BLaER1 treated with 17β-estradiol and CSF1 and Interleukin-3, amounts not matched to agents 10 nM and 100 nM (cell line): ENCODE results near the gene NCK2.

ENCODE experiments used
- H3K27ac ChIP-seq, 11 experiments: shearing (Covaris generic); formaldehyde crosslinking; 2 replicates each; pipeline ENCODE4 v1.8.1; 2022
- H3K27me3 ChIP-seq, 11 experiments: shearing (Covaris generic); formaldehyde crosslinking; 2 replicates each; pipeline ENCODE4 v1.8.1; 2022
- H3K36me3 ChIP-seq, 11 experiments: shearing (Covaris generic); formaldehyde crosslinking; 2 replicates each; pipeline ENCODE4 v1.8.1; 2022
- H3K4me1 ChIP-seq, 10 experiments: shearing (Covaris generic); formaldehyde crosslinking; 2 replicates each; pipeline ENCODE4 v1.8.1; 2022
- H3K4me2 ChIP-seq, 11 experiments: shearing (Covaris generic); formaldehyde crosslinking; 2 replicates each; pipeline ENCODE4 v1.8.1; 2022
- H3K4me3 ChIP-seq, 10 experiments: shearing (Covaris generic); formaldehyde crosslinking; 2 replicates each; pipeline ENCODE4 v1.8.1; 2022
- H3K9ac ChIP-seq, 11 experiments: shearing (Covaris generic); formaldehyde crosslinking; 2 replicates each; pipeline ENCODE4 v1.8.1; 2022
- H3K9me3 ChIP-seq, 11 experiments: shearing (Covaris generic); formaldehyde crosslinking; replicated peaks in 1 of 11; 2 replicates each; pipeline ENCODE4 v1.8.1; 2022
- H4K20me1 ChIP-seq, 11 experiments: shearing (Covaris generic); formaldehyde crosslinking; 2 replicates each; pipeline ENCODE4 v1.8.1; 2022
- Cebpa-rat ChIP-seq, 11 experiments: shearing (Covaris generic); IDR thresholded peaks; 2 replicates each; pipeline ENCODE4 v1.8.1; 2022

Gene NCK2

GRCh38 chr2:105732955-105733607 lies 11.6 kb upstream of the NCK2 start:
- Histone ChIP-seq H3K4me1 (peaks cover 53 to 70% (median 57%) of the 10 kb centered on the region in 10 experiments), H3K36me3 (no peaks in the 10 kb centered on the region), H3K4me3 (no peak overlapping the region), H3K4me2 (peak overlapping the region; percentile 67 to 91 (median 84)), H3K9ac (no peak overlapping the region; a peak in 2 of 22 replicates), H4K20me1 (no peaks in the 10 kb centered on the region), H3K27me3 (no peaks in the 10 kb centered on the region), H3K9me3 (peaks cover under 1 to 24% (median 14%) of the 10 kb centered on the region in 11 experiments; a peak in 18 of 22 replicates), H3K27ac (peak overlapping the region in 4 of 11 experiments; percentile 1 to 72 (median 36); a peak in 4 of 22 replicates)
- no peak for TF ChIP-seq Cebpa-rat (IDR thresholded peaks at IDR 0.05)

GRCh38 chr2:105733875-105734274 lies 10.8 kb upstream of the NCK2 start:
- Histone ChIP-seq H3K9me3 (peaks cover 0 to 24% (median 12%) of the 10 kb centered on the region in 11 experiments; a peak in 16 of 22 replicates), H3K9ac (no peak overlapping the region), H3K4me3 (no peak overlapping the region), H3K4me2 (peak overlapping the region; percentile 67 to 91 (median 84); a peak in 20 of 22 replicates), H3K27me3 (no peaks in the 10 kb centered on the region), H3K36me3 (no peaks in the 10 kb centered on the region), H3K4me1 (peaks cover 61 to 78% (median 64%) of the 10 kb centered on the region in 10 experiments), H4K20me1 (no peaks in the 10 kb centered on the region), H3K27ac (no peak overlapping the region; a peak in 1 of 22 replicates)
- no peak for TF ChIP-seq Cebpa-rat (IDR thresholded peaks at IDR 0.05)

- no peak for TF ChIP-seq Cebpa-rat (IDR thresholded peaks at IDR 0.05)
- Histone ChIP-seq H3K4me3 (no peak overlapping the region), H3K27ac (peak overlapping the region in 1 of 11 experiments; percentile 3; a peak in 1 of 22 replicates), H3K27me3 (no peaks in the 10 kb centered on the region), H3K4me2 (peak overlapping the region; percentile 46 to 91 (median 84)), H3K4me1 (peaks cover 66 to 81% (median 72%) of the 10 kb centered on the region in 10 experiments), H4K20me1 (no peaks in the 10 kb centered on the region), H3K9me3 (peaks cover 0 to 23% (median 12%) of the 10 kb centered on the region in 11 experiments; a peak in 16 of 22 replicates), H3K36me3 (no peaks in the 10 kb centered on the region), H3K9ac (no peak overlapping the region)
Measured at GRCh38 chr2:105734762-105735538, 9.8 kb upstream of the NCK2 start.

GRCh38 chr2:105736145-105736544 lies 8.6 kb upstream of the NCK2 start:
- Histone ChIP-seq H3K9me3 (peaks cover 0 to 16% (median 12%) of the 10 kb centered on the region in 11 experiments; a peak in 16 of 22 replicates), H3K9ac (no peak overlapping the region), H3K4me1 (peaks cover 62 to 76% (median 69%) of the 10 kb centered on the region in 10 experiments), H3K4me3 (no peak overlapping the region), H3K27ac (no peak overlapping the region; a peak in 1 of 22 replicates), H3K4me2 (peak overlapping the region in 7 of 11 experiments; percentile 67 to 91 (median 84); a peak in 8 of 22 replicates), H3K27me3 (no peaks in the 10 kb centered on the region), H4K20me1 (no peaks in the 10 kb centered on the region), H3K36me3 (no peaks in the 10 kb centered on the region)
- no peak for TF ChIP-seq Cebpa-rat (IDR thresholded peaks at IDR 0.05)

- TF ChIP-seq Cebpa-rat (IDR thresholded peaks at IDR 0.05), result no peak
- no peak overlapping the region for H3K4me3 ChIP-seq
Measured at GRCh38 chr2:105737980-105738657, 6.6 kb upstream of the NCK2 start.

GRCh38 chr2:105738658-105739241 lies 6.0 kb upstream of the NCK2 start:
- Histone ChIP-seq H3K4me2 (peak overlapping the region in 10 of 11 experiments; percentile 2 to 60 (median 40); a peak in 19 of 22 replicates), H3K9ac (no peak overlapping the region), H3K9me3 (peaks cover 0 to 16% (median 12%) of the 10 kb centered on the region in 11 experiments; a peak in 16 of 22 replicates), H3K4me1 (peaks cover 39 to 54% (median 48%) of the 10 kb centered on the region in 10 experiments), H3K27ac (no peak overlapping the region), H3K4me3 (no peak overlapping the region), H3K27me3 (no peaks in the 10 kb centered on the region), H4K20me1 (no peaks in the 10 kb centered on the region), H3K36me3 (no peaks in the 10 kb centered on the region)
- no peak for TF ChIP-seq Cebpa-rat (IDR thresholded peaks at IDR 0.05)

More at GRCh38 chr2:105737980-105738657, 6.6 kb upstream of the NCK2 start:
- Histone ChIP-seq H3K9ac (no peak overlapping the region), H3K27ac (no peak overlapping the region), H3K9me3 (peaks cover 0 to 16% (median 12%) of the 10 kb centered on the region in 11 experiments; a peak in 16 of 22 replicates), H4K20me1 (no peaks in the 10 kb centered on the region), H3K4me1 (peaks cover 43 to 56% (median 50%) of the 10 kb centered on the region in 10 experiments), H3K4me2 (peak overlapping the region in 9 of 11 experiments; percentile 2 to 60 (median 35); a peak in 16 of 22 replicates), H3K27me3 (no peaks in the 10 kb centered on the region), H3K36me3 (no peaks in the 10 kb centered on the region)

GRCh38 chr2:105739426-105739825 lies 5.3 kb upstream of the NCK2 start:
- Histone ChIP-seq H3K4me1 (peaks cover 35 to 52% (median 47%) of the 10 kb centered on the region in 10 experiments), H3K9me3 (peaks cover 0 to 16% (median 12%) of the 10 kb centered on the region in 11 experiments; a peak in 16 of 22 replicates), H3K9ac (no peak overlapping the region), H4K20me1 (no peaks in the 10 kb centered on the region), H3K27ac (no peak overlapping the region), H3K4me2 (peak overlapping the region in 8 of 11 experiments; percentile 17 to 60 (median 40); a peak in 9 of 22 replicates), H3K36me3 (no peaks in the 10 kb centered on the region), H3K4me3 (no peak overlapping the region), H3K27me3 (no peaks in the 10 kb centered on the region)
- no peak for TF ChIP-seq Cebpa-rat (IDR thresholded peaks at IDR 0.05)

- H3K27me3 ChIP-seq, result no peaks in the 10 kb centered on the region
- H3K4me3 ChIP-seq, result no peak overlapping the region
- H3K4me2 ChIP-seq, result peak overlapping the region in 7 of 11 experiments; percentile 3 to 54 (median 19); a peak in 6 of 22 replicates
- H3K4me1 ChIP-seq, result peaks cover 29 to 46% (median 41%) of the 10 kb centered on the region in 10 experiments
- no peak overlapping the region for H3K27ac ChIP-seq
- H3K9me3 ChIP-seq, result peaks cover 0 to 15% (median 12%) of the 10 kb centered on the region in 11 experiments; a peak in 16 of 22 replicates
- no peak overlapping the region for H3K9ac ChIP-seq
- H4K20me1 ChIP-seq, result peaks cover 0 to 2% (median 0%) of the 10 kb centered on the region in 11 experiments; a peak in 5 of 22 replicates
- no peaks in the 10 kb centered on the region for H3K36me3 ChIP-seq
- no peak for TF ChIP-seq Cebpa-rat (IDR thresholded peaks at IDR 0.05)
Measured at GRCh38 chr2:105739944-105740530, 4.7 kb upstream of the NCK2 start.
